Adrenal gland (tissue), 12 donors: ENCODE data around the gene KRTAP16-1. TPM values are rescaled to one million over a fixed set of nuclear protein-coding genes. Genes with fewer than 3 reads are reported as not detected.

Experiments
- DNase-seq, 7 donors: peaks; one replicate each; pipeline ENCODE4 v3.0.0-alpha.2; 2019 to 2020
- H3K27ac ChIP-seq, 5 donors: fragments of 200-600 bp; sonication (generic) in 4 of 5; 1 replicate in 3 of 5; 2 replicates in 2 of 5; pipeline versions ENCODE4 v1.5.1 to v1.8.0; 2016 to 2020; ENCODE audit warnings: mild to moderate bottlenecking in 1 of 5
- H3K27me3 ChIP-seq: fragments of 200-600 bp; 2 replicates; pipeline ENCODE4 v1.8.0; 2021
- H3K36me3 ChIP-seq, 2 donors: fragments of 200-600 bp; replicated peaks in 1 of 2; 1 replicate in 1 of 2; 2 replicates in 1 of 2; pipeline versions ENCODE4 v1.5.1 to v1.8.0; 2018 to 2022
- H3K4me1 ChIP-seq, 2 donors: fragments of 200-600 bp; replicated peaks in 1 of 2; 1 replicate in 1 of 2; 2 replicates in 1 of 2; pipeline versions ENCODE4 v1.5.1 to v1.8.0; 2018 to 2021
- H3K4me3 ChIP-seq, 4 donors: fragments of 200-600 bp; sonication (generic) in 3 of 4; one replicate each; pipeline ENCODE4 v1.5.1; 2016 to 2018
- H3K9me3 ChIP-seq, 3 donors: fragments of 200-600 bp; sonication (generic) in 1 of 3; replicated peaks in 1 of 3; 1 replicate in 2 of 3; 2 replicates in 1 of 3; pipeline versions ENCODE4 v1.5.1 to v1.8.0; 2016 to 2021
- POLR2A ChIP-seq, 2 donors: fragments of 450-650 bp; IDR thresholded peaks; one replicate each; pipeline ENCODE4 v1.6.1; 2017; ENCODE audit warnings: antibody characterized with exemption in 2 of 2, mild to moderate bottlenecking in 2 of 2, moderate library complexity in 1 of 2
- WGBS, 4 donors: extraction: QIAGEN DNeasy Blood & Tissue Kit in 2 of 4; methylation state at CpG; one replicate each; pipeline versions ENCODE4 v1.1.5 to v1.1.7; 2013 to 2017; 5-methylcytosine and 5-hydroxymethylcytosine counted together
- intact Hi-C, 2 donors: fragments of 100-400 bp; cut with DNase I; formaldehyde crosslinking; loops; one replicate each; pipeline versions ENCODE4 v1.14.1 to v1.15.0; 2022 to 2023
- polyA plus RNA-seq, 3 donors: library from polyadenylated mRNA; stranded (reverse); fragments of 200-250 nt in 2 of 3; fragments of 350-450 nt in 1 of 3; fragmentation: Illumina TruSeq in 1 of 3; extraction: RNeasy Lipid Tissue Mini Kit (QIAGEN cat#74804) in 1 of 3; gene quantifications; one replicate each; pipeline ENCODE4 v1.2.3, GENCODE V29; 2013 to 2014
- total RNA-seq, 9 donors: library from RNA; depleted of rRNA in 4 of 9; stranded (reverse); fragments of >200 nt in 4 of 9; fragments of 120-200 nt in 1 of 9; fragmentation: NEBNext Ultra II Directional in 1 of 9; extraction: Animal tissue kit (Norgen Biotek cat#: 25700) in 1 of 9; gene quantifications; one replicate each; pipeline versions ENCODE4 v1.1.0 to v1.2.4, GENCODE V29; 2013 to 2023
- TF ChIP-seq, protein P1 (sequence below), 6 experiments: fragments of 450-650 bp in 4 of 6; fragments of 200-600 bp in 2 of 6; sonication (generic) in 1 of 6; IDR thresholded peaks; 1 replicate in 5 of 6; 2 replicates in 1 of 6; pipeline versions ENCODE4 v1.5.1 to v1.8.0; 2016 to 2021; ENCODE audit warnings: antibody characterized with exemption in 6 of 6, mild to moderate bottlenecking in 2 of 6, moderate library complexity in 1 of 6
- donor health status: healthy with polysubstance abuse.
- donor health status: Bipolar disorder and iron deficiency.
- donor health status: DM: yes; HTN: yes; CAD: no.
- donor health status: DM: no; HTN: no; CAD: no.
- donor health status: DM: no; HTN: no; CAD: no.
- donor health status: DM: yes; HTN: yes; CAD: no.

Gene KRTAP16-1
- total and polyA plus RNA-seq, 12 donors: not detected

DNA sequence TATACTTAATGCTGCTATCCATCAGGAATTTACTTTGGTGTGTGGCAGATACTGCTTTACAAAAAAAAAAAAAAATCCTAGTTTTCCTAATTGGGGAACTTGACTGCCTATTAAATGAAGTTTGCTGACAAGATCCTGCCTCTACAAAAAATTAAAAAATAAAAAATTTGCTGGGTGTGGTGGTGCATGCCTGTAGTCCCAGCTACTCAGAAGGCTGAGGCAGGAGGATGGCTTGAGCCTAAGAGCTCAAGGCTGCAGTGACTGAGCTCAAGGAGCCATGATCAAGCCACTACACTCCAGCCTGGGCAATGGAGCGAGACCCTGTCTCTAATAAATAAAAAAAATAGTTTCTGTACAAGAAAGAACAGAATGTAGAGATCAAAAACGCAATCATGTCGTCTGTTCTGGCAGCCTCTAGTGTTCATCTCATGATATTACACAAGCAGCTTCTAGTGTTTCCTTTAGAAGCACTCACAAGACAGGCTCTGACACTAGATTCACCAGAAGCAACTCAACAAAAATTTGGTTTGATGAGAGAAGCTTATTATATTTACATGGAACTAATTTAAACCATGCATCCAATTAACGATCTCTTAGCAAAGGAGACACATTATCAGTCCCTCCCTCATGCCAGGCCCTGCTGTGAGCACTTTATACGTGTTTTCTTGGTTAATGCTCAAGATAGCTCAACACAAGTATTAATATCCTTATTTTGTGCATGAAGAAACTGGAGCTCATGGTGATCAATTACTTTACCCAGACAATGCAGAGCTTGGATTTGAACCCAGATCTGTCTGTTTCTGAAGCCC is 13.2 kb upstream of the KRTAP16-1 start:
- Histone ChIP-seq H3K4me1 (no peaks in the 10 kb centered on the region), H3K36me3 (no peaks in the 10 kb centered on the region), H3K9me3 (peaks cover 0 to 7% (median 0%) of the 10 kb centered on the region in 3 donors), H3K4me3 (no peak overlapping the region), H3K27ac (no peak overlapping the region), H3K27me3 (no peaks in the 10 kb centered on the region)
- 31 to 34% (median 32%) methylated on average over 5 of the region's 5 CpGs for WGBS, 4 donors
- DNase-seq: peak in 1 of 7 donors; percentile 23
- TF ChIP-seq, protein P1, sequence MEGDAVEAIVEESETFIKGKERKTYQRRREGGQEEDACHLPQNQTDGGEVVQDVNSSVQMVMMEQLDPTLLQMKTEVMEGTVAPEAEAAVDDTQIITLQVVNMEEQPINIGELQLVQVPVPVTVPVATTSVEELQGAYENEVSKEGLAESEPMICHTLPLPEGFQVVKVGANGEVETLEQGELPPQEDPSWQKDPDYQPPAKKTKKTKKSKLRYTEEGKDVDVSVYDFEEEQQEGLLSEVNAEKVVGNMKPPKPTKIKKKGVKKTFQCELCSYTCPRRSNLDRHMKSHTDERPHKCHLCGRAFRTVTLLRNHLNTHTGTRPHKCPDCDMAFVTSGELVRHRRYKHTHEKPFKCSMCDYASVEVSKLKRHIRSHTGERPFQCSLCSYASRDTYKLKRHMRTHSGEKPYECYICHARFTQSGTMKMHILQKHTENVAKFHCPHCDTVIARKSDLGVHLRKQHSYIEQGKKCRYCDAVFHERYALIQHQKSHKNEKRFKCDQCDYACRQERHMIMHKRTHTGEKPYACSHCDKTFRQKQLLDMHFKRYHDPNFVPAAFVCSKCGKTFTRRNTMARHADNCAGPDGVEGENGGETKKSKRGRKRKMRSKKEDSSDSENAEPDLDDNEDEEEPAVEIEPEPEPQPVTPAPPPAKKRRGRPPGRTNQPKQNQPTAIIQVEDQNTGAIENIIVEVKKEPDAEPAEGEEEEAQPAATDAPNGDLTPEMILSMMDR (IDR thresholded peaks at IDR 0.05): peak; percentile 57 to 75 (median 72)
- TF ChIP-seq POLR2A (IDR thresholded peaks at IDR 0.05): no peak
- intact Hi-C loops: loop anchor here (5.0 to 10.0 kb wide), 3 partner anchors 333 to 417 kb away; no protein-coding TSS in a partner anchor

DNA sequence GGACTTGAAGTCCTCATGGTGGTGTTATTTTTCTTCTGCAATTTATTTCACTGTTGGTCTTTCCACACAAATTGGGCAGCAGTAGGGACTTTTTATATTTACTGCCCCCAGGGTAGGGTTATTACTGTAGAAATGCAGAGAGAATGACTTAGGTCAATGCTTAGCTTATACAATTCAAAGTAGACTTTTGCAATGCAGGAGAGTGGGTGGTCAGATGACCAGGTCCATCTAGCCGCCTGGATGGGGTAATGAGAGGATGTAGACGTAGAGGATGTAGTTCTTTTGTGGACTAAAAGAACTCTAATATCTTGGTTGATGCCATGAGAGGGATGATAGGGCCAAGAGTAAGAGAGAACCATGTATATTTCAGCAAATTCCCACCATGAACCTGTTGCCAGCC is 9.1 kb upstream of the KRTAP16-1 start:
- Histone ChIP-seq H3K9me3 (peaks cover 0 to 7% (median 0%) of the 10 kb centered on the region in 3 donors), H3K4me3 (no peak overlapping the region), H3K27me3 (no peaks in the 10 kb centered on the region), H3K36me3 (no peaks in the 10 kb centered on the region), H3K27ac (no peak overlapping the region), H3K4me1 (no peaks in the 10 kb centered on the region)
- no peak for DNase-seq
- TF ChIP-seq POLR2A (IDR thresholded peaks at IDR 0.05): no peak
- TF ChIP-seq, protein P1 (IDR thresholded peaks at IDR 0.05): no peak
- intact Hi-C loops: no loop called here
- WGBS, 4 donors: 34 to 88% (median 59%) methylated on average over 2 of the region's 2 CpGs

DNA sequence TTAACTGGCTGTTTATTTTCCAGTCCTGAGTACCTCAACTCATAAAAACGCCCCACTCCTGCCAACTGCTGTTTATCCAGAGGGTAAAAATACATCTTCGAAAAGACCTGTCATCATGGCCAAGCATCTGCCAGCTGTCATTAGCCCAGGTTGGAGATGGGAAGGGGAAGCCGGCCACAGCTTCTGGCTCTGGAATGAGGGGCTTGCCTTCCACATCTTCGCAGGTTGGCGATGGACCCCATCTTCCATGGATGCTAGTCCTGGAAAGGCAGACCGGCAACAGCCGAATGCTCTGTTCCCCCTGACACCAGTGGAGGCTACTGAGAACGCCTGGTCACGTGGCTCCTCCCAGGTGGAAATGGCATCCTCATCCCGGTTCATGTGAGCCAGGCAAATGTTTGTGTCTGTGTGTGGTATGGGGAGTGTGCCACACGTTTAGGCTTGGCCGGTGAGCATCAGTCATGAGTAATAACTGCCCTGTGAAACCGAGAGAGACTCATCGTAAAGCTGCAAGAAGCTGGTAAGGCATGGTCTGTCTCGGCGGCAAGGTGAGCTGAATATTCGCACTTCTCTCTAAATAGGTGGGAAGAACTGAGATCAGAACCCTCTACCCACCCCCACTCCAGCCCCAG is 6.8 kb upstream of the KRTAP16-1 start:
- no peak overlapping the region for H3K4me3 ChIP-seq
- no peaks in the 10 kb centered on the region for H3K4me1 ChIP-seq
- WGBS, 4 donors: 71 to 75% (median 74%) methylated on average over 13 to 17 of the region's 17 CpGs
- H3K27ac ChIP-seq: no peak overlapping the region
- H3K9me3 ChIP-seq: peaks cover 0 to 7% (median 0%) of the 10 kb centered on the region in 3 donors
- intact Hi-C loops: no loop called here
- no peak for TF ChIP-seq POLR2A (IDR thresholded peaks at IDR 0.05)
- TF ChIP-seq, protein P1 (IDR thresholded peaks at IDR 0.05): no peak
- H3K36me3 ChIP-seq: no peaks in the 10 kb centered on the region
- H3K27me3 ChIP-seq: no peaks in the 10 kb centered on the region
- no peak for DNase-seq

DNA sequence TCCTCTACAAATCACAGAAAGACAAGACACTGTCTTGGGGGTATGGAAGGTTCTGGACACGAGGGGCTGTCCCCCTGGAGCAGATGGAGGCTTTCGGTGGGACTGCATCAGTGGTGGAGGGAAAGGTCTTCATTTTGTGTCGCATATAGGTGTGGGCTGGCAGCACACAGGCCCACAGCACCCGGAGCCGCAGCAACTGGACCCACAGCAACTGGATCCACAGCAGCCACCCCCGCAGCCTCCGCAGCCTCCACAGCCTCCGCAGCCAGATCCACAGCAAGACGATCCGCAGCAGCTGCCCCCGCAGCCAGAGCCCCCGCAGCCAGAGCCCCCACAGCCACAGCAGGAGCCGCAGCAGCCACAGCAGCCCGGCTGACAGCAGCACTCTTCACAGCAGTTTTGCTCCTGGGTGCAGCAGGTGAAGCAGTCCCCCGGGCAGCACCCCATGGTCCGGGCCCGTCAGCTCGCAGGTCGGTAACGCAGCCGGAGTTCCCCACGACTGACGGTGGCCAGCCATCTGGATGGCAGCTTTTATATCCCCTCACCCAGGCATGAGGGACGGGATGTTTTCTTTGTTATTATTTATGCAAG is 6.2 kb upstream of the KRTAP16-1 start, which contains the start of gene KRTAP17-1:
KRTAP17-1 (minus strand) TSS at position 507 of the 591 bp plus-strand sequence; CDS start at position 447, 60 bp downstream.
- WGBS, 4 donors: 74 to 84% (median 81%) methylated on average over 12 to 24 of the region's 24 CpGs
- TF ChIP-seq, protein P1 (IDR thresholded peaks at IDR 0.05): no peak
- no peak for TF ChIP-seq POLR2A (IDR thresholded peaks at IDR 0.05)

More for the DNA sequence above, 6.2 kb upstream of the KRTAP16-1 start, which contains the start of gene KRTAP17-1:
- DNase-seq: no peak
- Histone ChIP-seq H3K4me1 (no peaks in the 10 kb centered on the region), H3K27me3 (no peaks in the 10 kb centered on the region), H3K36me3 (no peaks in the 10 kb centered on the region), H3K27ac (no peak within 1 kb of the TSS), H3K9me3 (peaks cover 0 to 7% (median 0%) of the 10 kb centered on the region in 3 donors), H3K4me3 (no peak within 1 kb of the TSS)
- intact Hi-C loops: no loop called here
